ENCODE data around the gene IL25. TPM values are rescaled to one million over a fixed set of nuclear protein-coding genes. Genes with fewer than 3 reads are reported as not detected.

IL25 gene
- total and polyA plus RNA-seq, 8 donors = not detected

DNA sequence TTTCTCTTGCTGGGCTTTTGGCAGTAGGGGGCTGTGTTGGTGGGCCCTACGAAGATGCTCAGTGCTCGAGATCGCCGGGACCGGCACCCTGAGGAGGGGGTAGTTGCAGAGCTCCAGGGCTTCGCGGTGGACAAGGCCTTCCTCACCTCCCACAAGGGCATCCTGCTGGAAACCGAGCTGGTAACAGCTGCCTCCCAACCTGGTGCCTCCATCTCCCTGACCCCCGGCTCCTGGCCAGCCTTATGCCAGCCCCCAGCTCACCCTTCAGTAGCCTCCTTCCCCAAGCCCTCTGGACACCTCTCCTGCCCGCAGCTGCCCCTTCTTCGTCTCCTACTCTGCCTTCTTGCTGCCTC, 4.6 kb downstream of the IL25 start:
- H3K27me3 ChIP-seq = no peaks in the 10 kb centered on the region
- no peaks in the 10 kb centered on the region for H3K36me3 ChIP-seq
- intact Hi-C loops (cut with DNase I) = loop anchor here in 1 of 3 donors (5.0 kb wide), 1 partner anchor 50 kb away; no protein-coding TSS in a partner anchor
- FAIRE-seq (no peak), DNase-seq (no peak), ATAC-seq (no peak)
- no peaks in the 10 kb centered on the region for H3K9me3 ChIP-seq
- 66 to 75% methylated on average over 11 of the region's 11 CpGs for WGBS, 2 donors
- no peak overlapping the region for H3K4me3 ChIP-seq
- TF ChIP-seq, protein P1, sequence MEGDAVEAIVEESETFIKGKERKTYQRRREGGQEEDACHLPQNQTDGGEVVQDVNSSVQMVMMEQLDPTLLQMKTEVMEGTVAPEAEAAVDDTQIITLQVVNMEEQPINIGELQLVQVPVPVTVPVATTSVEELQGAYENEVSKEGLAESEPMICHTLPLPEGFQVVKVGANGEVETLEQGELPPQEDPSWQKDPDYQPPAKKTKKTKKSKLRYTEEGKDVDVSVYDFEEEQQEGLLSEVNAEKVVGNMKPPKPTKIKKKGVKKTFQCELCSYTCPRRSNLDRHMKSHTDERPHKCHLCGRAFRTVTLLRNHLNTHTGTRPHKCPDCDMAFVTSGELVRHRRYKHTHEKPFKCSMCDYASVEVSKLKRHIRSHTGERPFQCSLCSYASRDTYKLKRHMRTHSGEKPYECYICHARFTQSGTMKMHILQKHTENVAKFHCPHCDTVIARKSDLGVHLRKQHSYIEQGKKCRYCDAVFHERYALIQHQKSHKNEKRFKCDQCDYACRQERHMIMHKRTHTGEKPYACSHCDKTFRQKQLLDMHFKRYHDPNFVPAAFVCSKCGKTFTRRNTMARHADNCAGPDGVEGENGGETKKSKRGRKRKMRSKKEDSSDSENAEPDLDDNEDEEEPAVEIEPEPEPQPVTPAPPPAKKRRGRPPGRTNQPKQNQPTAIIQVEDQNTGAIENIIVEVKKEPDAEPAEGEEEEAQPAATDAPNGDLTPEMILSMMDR (IDR thresholded peaks at IDR 0.05) = no peak
- peaks cover 0 to 3% (median 0%) of the 10 kb centered on the region in 3 donors for H3K4me1 ChIP-seq
- no peak overlapping the region for H3K27ac ChIP-seq

DNA sequence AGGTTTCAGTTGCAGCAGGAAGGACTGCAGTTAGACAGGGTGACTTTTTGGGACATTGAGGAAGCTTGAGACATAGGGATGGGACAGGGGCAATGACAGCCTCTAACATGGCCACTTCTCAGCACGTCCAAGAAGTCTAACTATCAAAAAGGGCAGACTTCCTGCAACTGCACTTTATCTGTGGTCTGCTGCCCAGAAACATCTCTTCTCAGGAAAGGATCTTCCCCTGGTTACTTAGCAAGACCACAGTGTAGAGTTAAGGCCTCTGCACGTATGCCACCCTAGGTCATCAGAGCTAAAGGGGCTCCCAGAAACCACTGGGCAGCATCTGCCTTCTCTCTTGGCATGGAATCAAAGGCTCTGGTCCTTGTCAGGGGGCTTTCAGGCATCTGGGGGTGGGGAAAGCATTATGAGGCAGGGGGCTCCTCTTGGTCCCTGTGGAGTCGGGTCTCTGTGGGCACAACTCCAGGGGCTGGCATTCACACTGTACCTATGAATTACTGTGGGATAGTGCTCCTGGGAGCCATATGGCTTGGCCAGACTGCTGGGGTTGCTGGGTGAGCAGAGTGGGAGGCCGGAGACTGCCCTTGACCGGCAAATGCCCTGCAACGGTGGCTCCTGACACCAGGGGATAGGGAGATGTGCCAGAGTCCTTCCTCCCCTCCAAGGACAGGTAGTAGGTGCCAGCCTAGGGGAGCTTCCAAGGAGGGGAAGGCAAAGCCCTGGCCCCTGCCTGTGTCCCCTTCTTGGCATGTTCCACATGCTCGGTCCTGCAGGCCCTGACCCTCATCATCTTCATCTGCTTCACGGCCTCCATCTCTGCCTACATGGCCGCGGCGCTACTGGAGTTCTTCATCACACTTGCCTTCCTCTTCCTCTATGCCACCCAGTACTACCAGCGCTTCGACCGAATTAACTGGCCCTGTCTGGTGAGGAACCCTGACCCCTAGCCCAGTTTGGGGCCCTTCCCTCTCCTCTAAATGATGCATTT, 5.3 kb downstream of the IL25 start:
- Histone ChIP-seq H3K27ac (no peak overlapping the region), H3K27me3 (no peaks in the 10 kb centered on the region), H3K9me3 (no peaks in the 10 kb centered on the region), H3K4me3 (no peak overlapping the region), H3K4me1 (peaks cover 0 to 3% (median 0%) of the 10 kb centered on the region in 3 donors), H3K36me3 (no peaks in the 10 kb centered on the region)
- intact Hi-C loops (cut with DNase I) = loop anchor here in 1 of 3 donors (5.0 kb wide), 1 partner anchor 51 kb away; no protein-coding TSS in a partner anchor
- no peak for FAIRE-seq
- DNase-seq = no peak
- no peak for ATAC-seq
- TF ChIP-seq, protein P1 (IDR thresholded peaks at IDR 0.05) = no peak
- WGBS, 2 donors = 81 to 82% methylated on average over 14 of the region's 14 CpGs

DNA sequence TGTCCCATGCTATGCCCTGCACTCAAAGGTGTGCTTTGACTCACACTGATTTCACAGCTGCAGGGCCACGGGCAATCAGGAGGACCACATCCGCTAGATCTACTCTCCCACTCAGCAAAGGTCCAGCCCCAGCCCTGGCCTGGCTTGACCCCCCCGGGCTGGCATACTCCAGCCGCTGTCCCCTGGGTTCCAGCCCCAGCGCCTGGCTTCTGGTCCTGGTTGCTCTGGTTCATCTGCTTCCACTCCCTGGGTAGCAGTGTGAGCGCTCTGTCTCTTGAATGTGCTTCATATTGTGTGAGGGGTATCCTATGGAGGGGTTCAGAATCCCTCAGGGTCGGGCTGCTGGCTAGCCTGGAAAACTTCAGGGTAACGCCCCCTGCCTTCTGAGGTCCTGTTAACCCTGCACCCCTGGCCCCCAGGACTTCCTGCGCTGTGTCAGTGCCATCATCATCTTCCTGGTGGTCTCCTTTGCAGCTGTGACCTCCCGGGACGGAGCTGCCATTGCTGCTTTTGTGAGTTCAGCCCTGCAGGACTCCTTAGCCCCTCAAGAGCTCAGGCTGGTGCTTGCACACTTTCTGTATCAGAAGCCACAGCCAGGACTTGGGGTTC, 6.1 kb downstream of the IL25 start:
- intact Hi-C loops (cut with DNase I) = loop anchor here in 1 of 3 donors (5.0 kb wide), 1 partner anchor 51 kb away; no protein-coding TSS in a partner anchor
- no peaks in the 10 kb centered on the region for H3K36me3 ChIP-seq
- H3K9me3 ChIP-seq = no peaks in the 10 kb centered on the region
- WGBS, 2 donors = 73 to 82% methylated on average over 11 of the region's 11 CpGs
- no peak overlapping the region for H3K27ac ChIP-seq
- TF ChIP-seq, protein P1 (IDR thresholded peaks at IDR 0.05) = no peak
- FAIRE-seq (no peak), ATAC-seq (no peak), DNase-seq (no peak)
- H3K4me3 ChIP-seq = no peak overlapping the region
- H3K27me3 ChIP-seq = no peaks in the 10 kb centered on the region
- H3K4me1 ChIP-seq = peaks cover 0 to 3% (median 0%) of the 10 kb centered on the region in 3 donors

DNA sequence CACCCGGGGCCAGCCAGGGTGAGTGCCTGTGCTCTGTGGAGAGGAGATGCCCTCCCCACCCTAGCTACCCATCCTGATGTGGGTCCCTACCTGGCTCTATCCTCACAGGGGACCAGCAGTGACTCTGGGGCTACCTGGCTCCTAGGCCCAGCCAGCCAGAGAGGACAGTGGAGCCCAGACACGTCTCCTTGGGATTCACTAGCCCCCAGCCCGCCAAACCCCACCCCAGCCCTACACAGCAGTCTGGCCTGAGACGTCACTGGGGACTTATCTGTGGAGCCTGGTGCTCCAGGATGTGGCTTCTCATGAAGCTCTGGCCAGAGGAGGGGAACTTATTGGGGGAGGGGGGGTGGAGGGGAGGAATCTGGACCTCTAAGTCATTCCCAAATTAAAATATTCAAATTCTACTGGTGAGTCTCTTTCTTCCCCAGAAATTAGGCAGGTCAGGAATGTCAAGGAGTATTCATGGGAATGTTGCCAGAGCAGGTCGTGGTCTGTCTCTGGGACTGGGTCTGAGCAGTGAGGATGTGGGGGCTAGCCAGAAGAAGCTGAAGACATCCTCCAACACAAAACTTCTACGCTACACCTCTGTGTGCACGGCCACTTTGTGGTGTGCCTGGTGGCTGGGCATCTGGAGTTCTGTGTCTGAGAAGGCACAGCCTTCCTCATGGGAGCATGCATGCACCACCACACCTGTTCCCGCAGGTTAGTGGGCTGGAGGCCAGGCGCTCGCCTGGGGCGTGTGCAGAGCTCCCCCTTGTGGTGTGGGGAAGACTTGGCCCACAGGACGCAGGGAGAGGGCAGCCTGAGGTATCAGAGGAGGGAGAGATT, 7.0 kb downstream of the IL25 start:
- no peaks in the 10 kb centered on the region for H3K36me3 ChIP-seq
- peaks cover 0 to 3% (median 0%) of the 10 kb centered on the region in 3 donors for H3K4me1 ChIP-seq
- no peaks in the 10 kb centered on the region for H3K9me3 ChIP-seq
- no peaks in the 10 kb centered on the region for H3K27me3 ChIP-seq
- ATAC-seq (peak; percentile 88 to 100 (median 98)), FAIRE-seq (no peak), DNase-seq (peak; percentile 83 to 96 (median 92))
- H3K4me3 ChIP-seq = no peak overlapping the region
- 19 to 21% methylated on average over 12 of the region's 12 CpGs for WGBS, 2 donors
- no peak overlapping the region for H3K27ac ChIP-seq
- TF ChIP-seq, protein P1 (IDR thresholded peaks at IDR 0.05) = peak; percentile 86 to 94 (median 92)
- intact Hi-C loops (cut with DNase I) = loop anchor here in 2 of 3 donors (5.0 kb wide), 2 partner anchors 52 to 112 kb away; no protein-coding TSS in a partner anchor
